H1 (cell line): ENCODE measurements around the gene RAB36. TPM values are rescaled to one million over a fixed set of nuclear protein-coding genes. Genes with fewer than 3 reads are reported as not detected.

ENCODE experiments used
- CTCF ChIA-PET: fragments of 300-600 bp; sonication (Branson Sonifier 250); formaldehyde crosslinking; loops from one replicate; lab custom pipeline; 2021; ENCODE audit not compliant: partially characterized antibody; lab: Charles Lee
- POLR2A ChIA-PET: fragments of 300-600 bp; sonication (Branson Sonifier 250); formaldehyde crosslinking; loops from one replicate; lab custom pipeline; 2021; ENCODE audit warnings: inconsistent platforms; ENCODE audit not compliant: partially characterized antibody; lab: Charles Lee
- DNase-seq, 2 experiments: peaks; one replicate each; pipeline versions ENCODE4 v3.0.0 to v3.0.0-alpha.2; 2010 to 2022; ENCODE audit warnings: low spot score in 2 of 2, low read depth in 1 of 2, mixed read lengths in 1 of 2
- FAIRE-seq: peaks from 2 replicates; lab custom pipeline; 2011; peaks lifted over from hg19 to GRCh38; lab: Jason Lieb, UNC
- H2AFZ ChIP-seq: 2 replicates; pipeline ENCODE4 v1.8.1; 2012; ENCODE audit warnings: low read length, inconsistent platforms
- H2AK5ac ChIP-seq: 2 replicates; pipeline ENCODE4 v1.6.1; 2013; ENCODE audit warnings: low read depth, low read length
- H2BK120ac ChIP-seq: replicated peaks from 2 replicates; pipeline ENCODE3; 2013; ENCODE audit warnings: low read depth, low read length, inconsistent platforms
- H2BK12ac ChIP-seq: 2 replicates; pipeline ENCODE4 v1.6.1; 2013; ENCODE audit warnings: low read depth, low read length
- H2BK15ac ChIP-seq: 2 replicates; pipeline ENCODE4 v1.6.1; 2013; ENCODE audit warnings: low read length
- H2BK20ac ChIP-seq: 2 replicates; pipeline ENCODE4 v1.6.1; 2013; ENCODE audit warnings: low read length
- H2BK5ac ChIP-seq: 2 replicates; pipeline ENCODE4 v1.6.1; 2013; ENCODE audit warnings: low read depth, low read length
- H3K14ac ChIP-seq: 2 replicates; pipeline ENCODE4 v1.6.1; 2013; ENCODE audit warnings: inconsistent platforms; ENCODE audit not compliant: insufficient read length
- H3K18ac ChIP-seq: 2 replicates; pipeline ENCODE4 v1.6.1; 2013; ENCODE audit warnings: low read length; ENCODE audit errors: extremely low read depth
- H3K23ac ChIP-seq: 2 replicates; pipeline ENCODE4 v1.6.1; 2013; ENCODE audit warnings: inconsistent platforms; ENCODE audit not compliant: insufficient read length
- H3K23me2 ChIP-seq: 2 replicates; pipeline ENCODE4 v1.6.1; 2013; ENCODE audit warnings: low read depth, low read length
- H3K27ac ChIP-seq: 2 replicates; pipeline ENCODE4 v1.6.1; 2011; ENCODE audit warnings: low read depth, low read length, inconsistent platforms
- H3K27me3 ChIP-seq, 4 experiments: replicated peaks in 1 of 4; 1 replicate in 1 of 4; 2 replicates in 3 of 4; pipeline versions ENCODE4 v1.6.1 to v1.8.1; 2011 to 2013; ENCODE audit warnings: low read length in 3 of 4, mild to moderate bottlenecking in 3 of 4, inconsistent platforms in 2 of 4, mixed read lengths in 2 of 4, moderate library complexity in 1 of 4; ENCODE audit not compliant: control insufficient read depth in 3 of 4, insufficient read depth in 3 of 4; ENCODE audit errors: extremely low read depth in 1 of 4
- H3K36me3 ChIP-seq, 4 experiments: 2 replicates each; pipeline versions ENCODE4 v1.6.1 to v1.8.1; 2011 to 2013; ENCODE audit warnings: mild to moderate bottlenecking in 4 of 4, low read length in 3 of 4, moderate library complexity in 2 of 4, control low read depth in 1 of 4, inconsistent platforms in 1 of 4; ENCODE audit not compliant: insufficient read depth in 4 of 4, control insufficient read depth in 2 of 4
- H3K4ac ChIP-seq: replicated peaks from 2 replicates; pipeline ENCODE3; 2013; ENCODE audit warnings: low read length, low read depth, mixed read lengths, inconsistent platforms; ENCODE audit not compliant: insufficient read length
- H3K4me1 ChIP-seq, 4 experiments: replicated peaks in 1 of 4; 1 replicate in 1 of 4; 2 replicates in 3 of 4; pipeline versions ENCODE4 v1.6.1 to v1.8.1; 2011 to 2013; ENCODE audit warnings: low read length in 3 of 4, inconsistent platforms in 2 of 4, mixed read lengths in 1 of 4; ENCODE audit not compliant: insufficient read depth in 4 of 4, control insufficient read depth in 3 of 4
- H3K4me2 ChIP-seq, 2 experiments: 2 replicates each; pipeline versions ENCODE4 v1.6.1 to v1.8.1; 2011 to 2013; ENCODE audit warnings: low read depth in 2 of 2, low read length in 2 of 2, control low read depth in 1 of 2, inconsistent platforms in 1 of 2, mild to moderate bottlenecking in 1 of 2; ENCODE audit not compliant: insufficient read depth in 1 of 2
- H3K4me3 ChIP-seq, 4 experiments: fragments of 200-600, 300-600 bp in 1 of 4; sonication (generic), shearing (Covaris generic), sonication (Bioruptor Twin) in 1 of 4; 2 replicates each; pipeline versions ENCODE4 v1.5.1 to v1.8.1; 2011 to 2016; ENCODE audit warnings: low read length in 4 of 4, low read depth in 3 of 4, control low read depth in 2 of 4, inconsistent platforms in 2 of 4, mild to moderate bottlenecking in 2 of 4, mixed read lengths in 1 of 4, moderate library complexity in 1 of 4; ENCODE audit not compliant: insufficient read depth in 2 of 4; ENCODE audit errors: extremely low read depth in 1 of 4
- H3K56ac ChIP-seq: replicated peaks from 2 replicates; pipeline ENCODE3; 2013; ENCODE audit warnings: low read depth, mild to moderate bottlenecking, mixed read lengths, low read length, inconsistent platforms; ENCODE audit not compliant: insufficient read length
- H3K79me1 ChIP-seq: 2 replicates; pipeline ENCODE4 v1.6.1; 2013; ENCODE audit warnings: low read depth, low read length, control low read depth
- H3K79me2 ChIP-seq, 2 experiments: 2 replicates each; pipeline versions ENCODE4 v1.6.1 to v1.8.1; 2012 to 2013; ENCODE audit warnings: low read length in 2 of 2, mild to moderate bottlenecking in 2 of 2, inconsistent platforms in 1 of 2; ENCODE audit not compliant: insufficient read depth in 2 of 2, control insufficient read depth in 1 of 2
- H3K9ac ChIP-seq, 4 experiments: replicated peaks in 1 of 4; 1 replicate in 1 of 4; 2 replicates in 3 of 4; pipeline versions ENCODE4 v1.6.1 to v1.8.1; 2011 to 2013; ENCODE audit warnings: low read depth in 3 of 4, low read length in 3 of 4, control low read depth in 2 of 4, mild to moderate bottlenecking in 2 of 4, moderate library complexity in 2 of 4, inconsistent platforms in 1 of 4; ENCODE audit errors: extremely low read depth in 1 of 4
- H3K9me3 ChIP-seq, 2 experiments: 2 replicates each; pipeline versions ENCODE4 v1.6.1 to v1.8.1; 2012 to 2013; ENCODE audit warnings: mild to moderate bottlenecking in 2 of 2, moderate library complexity in 2 of 2, control low read depth in 1 of 2, inconsistent platforms in 1 of 2, low read depth in 1 of 2, low read length in 1 of 2, mixed read lengths in 1 of 2; ENCODE audit not compliant: insufficient read depth in 2 of 2
- H4K20me1 ChIP-seq, 2 experiments: replicated peaks in 1 of 2; 2 replicates each; pipeline versions ENCODE3 to v1.8.1; 2011 to 2013; ENCODE audit warnings: inconsistent platforms in 2 of 2, low read length in 2 of 2, mild to moderate bottlenecking in 1 of 2; ENCODE audit not compliant: insufficient read depth in 2 of 2, control insufficient read depth in 1 of 2
- H4K5ac ChIP-seq: 2 replicates; pipeline ENCODE4 v1.6.1; 2013; ENCODE audit warnings: low read length, low read depth, mixed read lengths, inconsistent platforms; ENCODE audit not compliant: insufficient read length
- H4K8ac ChIP-seq: 2 replicates; pipeline ENCODE4 v1.8.0; 2013; ENCODE audit warnings: mild to moderate bottlenecking, moderate library complexity, low read length, inconsistent platforms; ENCODE audit not compliant: insufficient read depth; ENCODE audit errors: extremely low read depth
- H4K91ac ChIP-seq: replicated peaks from 2 replicates; pipeline ENCODE3; 2013; ENCODE audit warnings: low read length, mixed read lengths, inconsistent platforms; ENCODE audit not compliant: insufficient read length
- GTF2F1 ChIP-seq: IDR thresholded peaks from 2 replicates; pipeline ENCODE4 v1.6.1; 2012; ENCODE audit warnings: low read depth, low read length, improper control_type of control experiment, borderline replicate concordance
- RAD21 ChIP-seq, 2 experiments: IDR thresholded peaks in 1 of 2; conservative IDR thresholded peaks in 1 of 2; 2 replicates each; pipeline ENCODE4 v1.6.1; 2011; ENCODE audit warnings: low read depth in 2 of 2, low read length in 2 of 2, improper control_type of control experiment in 1 of 2, inconsistent platforms in 1 of 2, mild to moderate bottlenecking in 1 of 2, moderate library complexity in 1 of 2
- SUZ12 ChIP-seq: fragments of 200-600 bp; sonication (generic); IDR thresholded peaks from 2 replicates; pipeline ENCODE4 v1.6.1; 2012; ENCODE audit warnings: mild to moderate bottlenecking, inconsistent platforms, low read length, moderate library complexity, mixed read lengths
- TAF7 ChIP-seq: optimal IDR thresholded peaks from 2 replicates; pipeline ENCODE3; 2011; ENCODE audit warnings: low read depth, mild to moderate bottlenecking, inconsistent platforms, low read length, moderate library complexity, borderline replicate concordance
- TCF12 ChIP-seq: IDR thresholded peaks from 2 replicates; pipeline ENCODE4 v1.6.1; 2011; ENCODE audit warnings: low read depth, mild to moderate bottlenecking, low read length
- ZNF274 ChIP-seq: IDR thresholded peaks from 2 replicates; pipeline ENCODE4 v1.7.0; 2012; ENCODE audit warnings: low read length, borderline replicate concordance; ENCODE audit errors: extremely low read depth
- WGBS, 2 experiments: shearing (Covaris generic) in 1 of 2; methylation state at CpG; one replicate each; pipeline versions ENCODE4 v1.1.6 to v1.1.7; 2013 to 2015; ENCODE audit warnings: low lambda C conversion rate in 2 of 2, mixed read lengths in 2 of 2, inconsistent platforms in 1 of 2, low coverage in 1 of 2, missing lambda C conversion rate in 1 of 2; ENCODE audit not compliant: insufficient replicate concordance in 2 of 2, insufficient coverage in 1 of 2, insufficient read length in 1 of 2; ENCODE audit errors: extremely low coverage in 1 of 2, missing lambda C conversion rate in 1 of 2; 5-methylcytosine and 5-hydroxymethylcytosine counted together
- polyA plus RNA-seq, 7 experiments: library from polyadenylated mRNA; depleted of rRNA in 3 of 7; stranded (reverse) in 5 of 7; unstranded in 2 of 7; fragments of >200 nt in 5 of 7; fragments of 200-250 nt in 2 of 7; gene quantifications; 1 replicate in 5 of 7; 2 replicates in 1 of 7; 4 replicates in 1 of 7; pipeline versions ENCODE4 v1.2.1 to v1.2.3, GENCODE V29; 2011 to 2013; ENCODE audit warnings: missing spikeins in 2 of 7, mixed read lengths in 2 of 7
- total RNA-seq: library from RNA; stranded (reverse); fragmentation: NEBNext Ultra II Directional; extraction: Animal tissue kit (Norgen Biotek cat#: 25700); gene quantifications from 2 replicates; pipeline ENCODE4 v1.2.1, GENCODE V29; 2021
- TF ChIP-seq, protein P1 (sequence below), 3 experiments: IDR thresholded peaks; 1 replicate in 2 of 3; 2 replicates in 1 of 3; pipeline versions ENCODE4 v1.5.1 to v1.6.1; 2011; ENCODE audit warnings: low read length in 3 of 3, mild to moderate bottlenecking in 3 of 3, inconsistent platforms in 2 of 3, low read depth in 1 of 3, moderate library complexity in 1 of 3; ENCODE audit not compliant: insufficient read depth in 1 of 3; ENCODE audit errors: control extremely low read depth in 1 of 3
- TF ChIP-seq, protein P2 (sequence below): IDR thresholded peaks from 2 replicates; pipeline ENCODE4 v1.6.1; 2012; ENCODE audit warnings: inconsistent platforms

The RAB36 gene
- total and polyA plus RNA-seq, 2 of the 8 experiments (the other 6 are each of a cell fraction or from before 2014, with no cell fraction given) = 1.0 to 1.5 TPM

DNA sequence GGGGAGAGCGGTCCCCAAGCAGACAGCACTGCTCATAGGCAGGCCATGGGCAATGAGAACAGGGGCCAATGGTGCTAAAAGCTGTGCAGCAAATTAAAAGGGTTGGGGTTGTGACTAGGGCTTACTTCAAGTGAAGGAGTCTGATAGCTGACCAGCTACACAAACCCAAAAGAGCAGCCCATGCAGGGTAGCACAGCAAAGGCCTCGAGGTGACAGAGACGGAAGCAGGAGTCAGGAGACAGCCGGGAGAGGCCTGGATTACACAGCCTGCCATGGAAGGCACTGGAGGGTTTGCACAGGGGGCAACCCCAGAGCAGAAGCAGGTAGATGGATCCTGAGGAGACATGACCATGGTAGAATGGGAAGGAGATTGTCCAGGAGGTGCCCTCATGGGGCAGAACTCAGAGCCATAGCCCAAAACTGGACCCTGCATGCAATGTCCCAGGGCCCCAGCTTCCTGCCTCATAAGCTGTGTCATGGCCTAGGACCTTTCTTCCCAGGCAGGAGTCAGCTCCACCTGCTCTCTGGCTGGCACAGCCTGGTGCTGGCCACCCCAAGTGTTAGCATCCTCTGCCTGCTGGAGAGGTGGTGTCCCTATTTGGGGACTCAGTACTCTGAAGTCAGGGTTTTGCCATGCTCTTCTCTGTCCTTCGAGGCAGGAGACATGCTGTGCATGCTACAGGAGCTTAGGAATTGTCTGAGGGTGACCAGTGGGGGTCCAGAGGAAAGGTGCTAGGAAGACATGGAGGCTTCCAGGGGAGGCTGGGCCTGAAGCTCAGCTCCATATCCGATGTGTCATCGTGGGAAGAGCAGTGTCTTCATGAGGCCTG is 36.8 kb upstream of the RAB36 start:
- TF ChIP-seq TAF7 (no peak), ZNF274 (no peak), GTF2F1 (no peak), SUZ12 (no peak), TCF12 (no peak), RAD21 (IDR thresholded peaks at IDR 0.05 in 1 of 2, conservative IDR thresholded peaks at IDR 0.05 in 1 of 2; ENCODE audit: low read depth in 2 of 2, low read length in 2 of 2) (no peak)
- TF ChIP-seq, protein P1, sequence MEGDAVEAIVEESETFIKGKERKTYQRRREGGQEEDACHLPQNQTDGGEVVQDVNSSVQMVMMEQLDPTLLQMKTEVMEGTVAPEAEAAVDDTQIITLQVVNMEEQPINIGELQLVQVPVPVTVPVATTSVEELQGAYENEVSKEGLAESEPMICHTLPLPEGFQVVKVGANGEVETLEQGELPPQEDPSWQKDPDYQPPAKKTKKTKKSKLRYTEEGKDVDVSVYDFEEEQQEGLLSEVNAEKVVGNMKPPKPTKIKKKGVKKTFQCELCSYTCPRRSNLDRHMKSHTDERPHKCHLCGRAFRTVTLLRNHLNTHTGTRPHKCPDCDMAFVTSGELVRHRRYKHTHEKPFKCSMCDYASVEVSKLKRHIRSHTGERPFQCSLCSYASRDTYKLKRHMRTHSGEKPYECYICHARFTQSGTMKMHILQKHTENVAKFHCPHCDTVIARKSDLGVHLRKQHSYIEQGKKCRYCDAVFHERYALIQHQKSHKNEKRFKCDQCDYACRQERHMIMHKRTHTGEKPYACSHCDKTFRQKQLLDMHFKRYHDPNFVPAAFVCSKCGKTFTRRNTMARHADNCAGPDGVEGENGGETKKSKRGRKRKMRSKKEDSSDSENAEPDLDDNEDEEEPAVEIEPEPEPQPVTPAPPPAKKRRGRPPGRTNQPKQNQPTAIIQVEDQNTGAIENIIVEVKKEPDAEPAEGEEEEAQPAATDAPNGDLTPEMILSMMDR (IDR thresholded peaks at IDR 0.05; ENCODE audit: control extremely low read depth in 1 of 3, insufficient read depth in 1 of 3, low read depth in 1 of 3, low read length in 3 of 3) = no peak
- TF ChIP-seq, protein P2, sequence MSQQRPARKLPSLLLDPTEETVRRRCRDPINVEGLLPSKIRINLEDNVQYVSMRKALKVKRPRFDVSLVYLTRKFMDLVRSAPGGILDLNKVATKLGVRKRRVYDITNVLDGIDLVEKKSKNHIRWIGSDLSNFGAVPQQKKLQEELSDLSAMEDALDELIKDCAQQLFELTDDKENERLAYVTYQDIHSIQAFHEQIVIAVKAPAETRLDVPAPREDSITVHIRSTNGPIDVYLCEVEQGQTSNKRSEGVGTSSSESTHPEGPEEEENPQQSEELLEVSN = no peak
- Histone ChIP-seq H4K5ac (no peak overlapping the region), H2AK5ac (no peak overlapping the region), H4K20me1 (peaks cover 3 to 20% of the 10 kb centered on the region in 2 experiments), H2BK15ac (no peak overlapping the region), H3K4me1 (no peaks in the 10 kb centered on the region; a peak in 1 of 7 replicates), H2AFZ (no peak overlapping the region), H2BK20ac (no peak overlapping the region), H3K27me3 (no peaks in the 10 kb centered on the region; a peak in 3 of 7 replicates), H4K91ac (no peak overlapping the region), H3K18ac (no peak overlapping the region), H3K56ac (no peak overlapping the region), H2BK5ac (no peak overlapping the region), H3K27ac (no peak overlapping the region), H3K4me2 (no peak overlapping the region), H2BK120ac (no peak overlapping the region), H4K8ac (no peak overlapping the region), H3K4ac (no peak overlapping the region), H2BK12ac (no peak overlapping the region), H3K36me3 (no peaks in the 10 kb centered on the region), H3K9me3 (no peaks in the 10 kb centered on the region), H3K23me2 (no peaks in the 10 kb centered on the region), H3K79me1 (no peaks in the 10 kb centered on the region), H3K9ac (no peak overlapping the region; a peak in 1 of 7 replicates), H3K23ac (no peak overlapping the region), H3K4me3 (no peak overlapping the region), H3K79me2 (no peaks in the 10 kb centered on the region), H3K14ac (no peak overlapping the region)
- POLR2A ChIA-PET = no interaction called here
- CTCF ChIA-PET = interaction anchor here (0.8 to 3.9 kb wide), 12 partner anchors 8 to 646 kb away, joined by 3 to 32 read pairs (median 3); partner anchors contain the start of gene GNAZ
- DNase-seq = no peak
- 94% methylated on average over 7 of the region's 7 CpGs; no CpG with 5 or more reads in 1 of the 2 experiments for WGBS, 2 experiments
- no peak for FAIRE-seq
